HAP-1 (cell line): ENCODE results near the gene MAPK9.

ENCODE experiments used
- DNase-seq, 2 experiments: peaks; one replicate each; pipeline ENCODE4 v3.0.0-alpha.2; 2016 to 2020; ENCODE audit warnings: low spot score in 2 of 2
- H3K27me3 ChIP-seq: fragments of 250-450 bp; sonication (Bioruptor Pico); 2 replicates; pipeline ENCODE4 v1.5.1; 2020; ENCODE audit warnings: low read depth, mild to moderate bottlenecking, moderate library complexity
- H3K36me3 ChIP-seq: fragments of 250-450 bp; sonication (Bioruptor Pico); replicated peaks from 2 replicates; pipeline ENCODE4 v1.5.1; 2020; ENCODE audit warnings: mild to moderate bottlenecking
- H3K4me1 ChIP-seq: fragments of 250-450 bp; sonication (Bioruptor Pico); 2 replicates; pipeline ENCODE4 v1.5.1; 2020; ENCODE audit warnings: mild to moderate bottlenecking
- H3K4me3 ChIP-seq: fragments of 250-450 bp; sonication (Bioruptor Pico); 2 replicates; pipeline ENCODE4 v1.5.1; 2020; ENCODE audit warnings: mild to moderate bottlenecking, moderate library complexity
- H3K9me3 ChIP-seq: fragments of 250-450 bp; sonication (Bioruptor Pico); 2 replicates; pipeline ENCODE4 v1.5.1; 2020; ENCODE audit warnings: mild to moderate bottlenecking, moderate library complexity
- in situ Hi-C: fragments of 300-500 bp; cut with MboI; formaldehyde crosslinking; loops from 3 replicates; pipeline ENCODE4 v1.14.3; 2020; ENCODE audit warnings: low sequenced_read_pairs, inconsistent platforms, mixed read lengths

Gene MAPK9

GRCh38 chr5:180291943-180292831 is at the start of gene MAPK9:
Gene MAPK9 (minus strand): TSS chr5:180292083. CDS start chr5:180280561, 11,522 bp downstream.
- in situ Hi-C loops: loop anchor here (10.0 kb wide), 1 partner anchor 183 kb away; no protein-coding TSS in a partner anchor
- Histone ChIP-seq H3K27me3 (no peaks in the 10 kb centered on the region), H3K4me1 (peaks cover 24% of the 10 kb centered on the region), H3K9me3 (0 out of 2 replicates have a peak, but pooled peaks cover 3% of the 10 kb centered on the region), H3K4me3 (peak within 1 kb of the TSS; percentile 63), H3K36me3 (peaks cover 2% of the 10 kb centered on the region)
- peak; percentile 78 to 89 for DNase-seq

GRCh38 chr5:180341595-180341994 is 49.7 kb upstream of the MAPK9 start:
- Histone ChIP-seq H3K9me3 (no peaks in the 10 kb centered on the region), H3K27me3 (no peaks in the 10 kb centered on the region), H3K4me3 (no peak overlapping the region), H3K36me3 (peaks cover 4% of the 10 kb centered on the region), H3K4me1 (peaks cover 20% of the 10 kb centered on the region)
- DNase-seq: no peak
- in situ Hi-C loops: no loop called here

- in situ Hi-C loops: no loop called here
- DNase-seq: no peak
- Histone ChIP-seq H3K9me3 (no peaks in the 10 kb centered on the region), H3K4me1 (peaks cover 20% of the 10 kb centered on the region), H3K36me3 (peaks cover 11% of the 10 kb centered on the region), H3K4me3 (no peak overlapping the region), H3K27me3 (no peaks in the 10 kb centered on the region)
Observed at GRCh38 chr5:180340856-180341255, 49.0 kb upstream of the MAPK9 start.

GRCh38 chr5:180339583-180340183 is 47.8 kb upstream of the MAPK9 start:
- in situ Hi-C loops: no loop called here
- no peak for DNase-seq
- Histone ChIP-seq H3K4me3 (no peak overlapping the region), H3K36me3 (peaks cover 23% of the 10 kb centered on the region), H3K4me1 (peaks cover 20% of the 10 kb centered on the region), H3K27me3 (no peaks in the 10 kb centered on the region), H3K9me3 (no peaks in the 10 kb centered on the region)

- in situ Hi-C loops: no loop called here
- peaks cover 7% of the 10 kb centered on the region for H3K4me1 ChIP-seq
- no peaks in the 10 kb centered on the region for H3K27me3 ChIP-seq
Observed at GRCh38 chr5:180338001-180338707, 46.3 kb upstream of the MAPK9 start.

GRCh38 chr5:180336234-180337020 is 44.5 kb upstream of the MAPK9 start:
- Histone ChIP-seq H3K4me3 (no peak overlapping the region), H3K9me3 (no peaks in the 10 kb centered on the region), H3K27me3 (no peaks in the 10 kb centered on the region), H3K36me3 (peaks cover 31% of the 10 kb centered on the region), H3K4me1 (no peaks in the 10 kb centered on the region)
- DNase-seq: no peak
- in situ Hi-C loops: no loop called here

More at GRCh38 chr5:180338001-180338707, 46.3 kb upstream of the MAPK9 start:
- no peak for DNase-seq
- no peak overlapping the region for H3K4me3 ChIP-seq
- no peaks in the 10 kb centered on the region for H3K9me3 ChIP-seq
- peaks cover 31% of the 10 kb centered on the region for H3K36me3 ChIP-seq

GRCh38 chr5:180335614-180336233 is 43.8 kb upstream of the MAPK9 start:
- H3K36me3 ChIP-seq: peaks cover 34% of the 10 kb centered on the region
- no peak for DNase-seq
- no peak overlapping the region for H3K4me3 ChIP-seq
- no peaks in the 10 kb centered on the region for H3K4me1 ChIP-seq
- H3K9me3 ChIP-seq: no peaks in the 10 kb centered on the region
- no peaks in the 10 kb centered on the region for H3K27me3 ChIP-seq
- in situ Hi-C loops: no loop called here

GRCh38 chr5:180334751-180335613 is 43.1 kb upstream of the MAPK9 start:
- Histone ChIP-seq H3K36me3 (peaks cover 38% of the 10 kb centered on the region), H3K4me1 (no peaks in the 10 kb centered on the region), H3K4me3 (no peak overlapping the region), H3K9me3 (no peaks in the 10 kb centered on the region), H3K27me3 (no peaks in the 10 kb centered on the region)
- no peak for DNase-seq
- in situ Hi-C loops: no loop called here

- Histone ChIP-seq H3K9me3 (no peaks in the 10 kb centered on the region), H3K4me3 (no peak overlapping the region), H3K36me3 (peaks cover 41% of the 10 kb centered on the region), H3K4me1 (no peaks in the 10 kb centered on the region), H3K27me3 (no peaks in the 10 kb centered on the region)
- no peak for DNase-seq
- in situ Hi-C loops: no loop called here
Observed at GRCh38 chr5:180334176-180334575, 42.3 kb upstream of the MAPK9 start.

GRCh38 chr5:180333661-180334060 is 41.8 kb upstream of the MAPK9 start:
- no peak for DNase-seq
- Histone ChIP-seq H3K9me3 (no peaks in the 10 kb centered on the region), H3K36me3 (peaks cover 41% of the 10 kb centered on the region), H3K4me1 (no peaks in the 10 kb centered on the region), H3K27me3 (no peaks in the 10 kb centered on the region), H3K4me3 (no peak overlapping the region)
- in situ Hi-C loops: no loop called here

GRCh38 chr5:180332861-180333260 is 41.0 kb upstream of the MAPK9 start:
- Histone ChIP-seq H3K27me3 (no peaks in the 10 kb centered on the region), H3K4me3 (no peak overlapping the region), H3K36me3 (peaks cover 46% of the 10 kb centered on the region), H3K4me1 (no peaks in the 10 kb centered on the region), H3K9me3 (no peaks in the 10 kb centered on the region)
- no peak for DNase-seq
- in situ Hi-C loops: no loop called here

- Histone ChIP-seq H3K9me3 (no peaks in the 10 kb centered on the region), H3K4me1 (no peaks in the 10 kb centered on the region), H3K4me3 (no peak overlapping the region), H3K27me3 (no peaks in the 10 kb centered on the region), H3K36me3 (peaks cover 46% of the 10 kb centered on the region)
- in situ Hi-C loops: no loop called here
- DNase-seq: no peak
Observed at GRCh38 chr5:180332051-180332517, 40.2 kb upstream of the MAPK9 start.
